IMR-90 (cell line): ENCODE results near the gene ADD1. TPM values are rescaled to one million over a fixed set of nuclear protein-coding genes. Genes with fewer than 3 reads are reported as not detected.

Experiments
- ATAC-seq: fragments of 200-7000 bp; cut with Tn5 transposase; 2 replicates; pipeline ENCODE4 v1.9.1; 2020; ENCODE audit warnings: low read depth, mild to moderate bottlenecking, moderate library complexity
- BruUV-seq: library from RNA; stranded (reverse); fragments of 400-500 nt; replicated peaks from 2 replicates; lab custom pipeline; 2021; lab: Mats Ljungman, UMichigan
- CTCF ChIA-PET: fragments of 300-600 bp; formaldehyde crosslinking; extraction: SDS; loops from one replicate; lab custom pipeline; 2021; ENCODE audit warnings: antibody characterized with exemption; lab: Yijun Ruan, JAX
- POLR2A ChIA-PET: fragments of 300-600 bp; sonication (Branson Sonifier 250); formaldehyde crosslinking; loops from one replicate; lab custom pipeline; 2022; ENCODE audit warnings: antibody characterized with exemption; ENCODE audit not compliant: unreplicated experiment; lab: Charles Lee
- DNase-seq: peaks from one replicate; pipeline ENCODE4 v3.0.0; 2013
- H2AFZ ChIP-seq: replicated peaks from 2 replicates; pipeline ENCODE3; 2013; ENCODE audit warnings: low read length, mild to moderate bottlenecking; ENCODE audit not compliant: poor library complexity
- H2AK5ac ChIP-seq: 2 replicates; pipeline ENCODE4 v1.6.1; 2013; ENCODE audit warnings: low read depth, low read length, inconsistent platforms
- H2AK9ac ChIP-seq: replicated peaks from 2 replicates; pipeline ENCODE3; 2013; ENCODE audit warnings: mild to moderate bottlenecking, low read depth, low read length, moderate library complexity; ENCODE audit not compliant: poor library complexity
- H2BK120ac ChIP-seq: 2 replicates; pipeline ENCODE4 v1.6.1; 2013; ENCODE audit warnings: low read depth, low read length, inconsistent platforms
- H2BK15ac ChIP-seq: 3 replicates; pipeline ENCODE4 v1.6.1; 2013; ENCODE audit warnings: low read depth, low read length, inconsistent platforms
- H2BK20ac ChIP-seq: 2 replicates; pipeline ENCODE4 v1.6.1; 2013; ENCODE audit warnings: low read depth, mild to moderate bottlenecking, inconsistent platforms, low read length, moderate library complexity
- H2BK5ac ChIP-seq: 2 replicates; pipeline ENCODE4 v1.6.1; 2013; ENCODE audit warnings: mild to moderate bottlenecking, low read depth, low read length, inconsistent platforms; ENCODE audit not compliant: poor library complexity, severe bottlenecking
- H3K14ac ChIP-seq: replicated peaks from 2 replicates; pipeline ENCODE4 v1.6.1; 2013; ENCODE audit warnings: low read depth, low read length, inconsistent platforms
- H3K18ac ChIP-seq: 2 replicates; pipeline ENCODE4 v1.6.1; 2013; ENCODE audit warnings: low read depth, low read length, control low read depth
- H3K23ac ChIP-seq: 2 replicates; pipeline ENCODE4 v1.6.1; 2013; ENCODE audit warnings: low read depth, low read length, inconsistent platforms
- H3K27ac ChIP-seq: 2 replicates; pipeline ENCODE4 v1.5.1; 2013; ENCODE audit warnings: mild to moderate bottlenecking, control low read depth, low read length; ENCODE audit not compliant: insufficient read depth
- H3K27me3 ChIP-seq: 2 replicates; pipeline ENCODE4 v1.6.1; 2013; ENCODE audit warnings: low read length; ENCODE audit not compliant: control insufficient read depth, insufficient read depth
- H3K36me3 ChIP-seq: 2 replicates; pipeline ENCODE4 v1.6.1; 2013; ENCODE audit warnings: low read length, mixed read lengths; ENCODE audit not compliant: control insufficient read depth, insufficient read depth
- H3K4ac ChIP-seq: 2 replicates; pipeline ENCODE4 v1.6.1; 2013; ENCODE audit warnings: low read depth, low read length, inconsistent platforms
- H3K4me1 ChIP-seq: 2 replicates; pipeline ENCODE4 v1.6.1; 2013; ENCODE audit warnings: low read length, mixed read lengths; ENCODE audit not compliant: control insufficient read depth, insufficient read depth
- H3K4me2 ChIP-seq: 2 replicates; pipeline ENCODE4 v1.6.1; 2013; ENCODE audit warnings: low read depth, mild to moderate bottlenecking, control low read depth, low read length, moderate library complexity
- H3K4me3 ChIP-seq: 2 replicates; pipeline ENCODE4 v1.5.1; 2013; ENCODE audit warnings: low read depth, mild to moderate bottlenecking, control low read depth, low read length, moderate library complexity; ENCODE audit not compliant: insufficient read depth
- H3K56ac ChIP-seq: 2 replicates; pipeline ENCODE4 v1.6.1; 2013; ENCODE audit warnings: low read length, inconsistent platforms; ENCODE audit not compliant: insufficient read depth; ENCODE audit errors: extremely low read depth
- H3K79me1 ChIP-seq, 2 experiments: 2 replicates each; pipeline ENCODE4 v1.6.1; 2013; ENCODE audit warnings: low read length in 2 of 2, inconsistent platforms in 1 of 2, low read depth in 1 of 2
- H3K9ac ChIP-seq: 2 replicates; pipeline ENCODE4 v1.6.1; 2013; ENCODE audit warnings: low read depth, low read length, control low read depth
- H3K9me1 ChIP-seq: 2 replicates; pipeline ENCODE4 v1.6.1; 2013; ENCODE audit warnings: low read length, inconsistent platforms; ENCODE audit not compliant: insufficient read depth
- H3K9me3 ChIP-seq: 2 replicates; pipeline ENCODE4 v1.6.1; 2013; ENCODE audit warnings: low read length; ENCODE audit not compliant: control insufficient read depth, insufficient read depth
- H4K20me1 ChIP-seq: 2 replicates; pipeline ENCODE4 v1.6.1; 2013; ENCODE audit warnings: low read length, inconsistent platforms; ENCODE audit not compliant: insufficient read depth
- H4K5ac ChIP-seq: 2 replicates; pipeline ENCODE4 v1.6.1; 2013; ENCODE audit warnings: mild to moderate bottlenecking, low read depth, low read length, control low read depth
- H4K8ac ChIP-seq, 2 experiments: 2 replicates each; pipeline ENCODE4 v1.6.1; 2013; ENCODE audit warnings: low read depth in 2 of 2, low read length in 2 of 2, control low read depth in 1 of 2, inconsistent platforms in 1 of 2
- H4K91ac ChIP-seq: 2 replicates; pipeline ENCODE4 v1.6.1; 2013; ENCODE audit warnings: low read depth, low read length, inconsistent platforms; ENCODE audit not compliant: insufficient read depth
- BHLHE40 ChIP-seq: fragments of 150-350 bp; IDR thresholded peaks from 2 replicates; pipeline ENCODE4 v1.6.1; 2016; ENCODE audit warnings: mild to moderate bottlenecking, low read depth, low read length
- CEBPB ChIP-seq: IDR thresholded peaks from 2 replicates; pipeline ENCODE4 v1.6.1; 2012; ENCODE audit warnings: low read depth, low read length, improper control_type of control experiment
- ELK1 ChIP-seq: fragments of 150-350 bp; IDR thresholded peaks from 2 replicates; pipeline ENCODE4 v1.6.1; 2016; ENCODE audit warnings: low read depth, mild to moderate bottlenecking, low read length, moderate library complexity, borderline replicate concordance
- FOS ChIP-seq: fragments of 150-350 bp; IDR thresholded peaks from 2 replicates; pipeline ENCODE4 v1.6.1; 2016; ENCODE audit warnings: low read depth, low read length
- MAFK ChIP-seq: IDR thresholded peaks from 2 replicates; pipeline ENCODE4 v1.6.1; 2012; ENCODE audit warnings: low read depth, low read length, improper control_type of control experiment
- MAZ ChIP-seq: IDR thresholded peaks from 2 replicates; pipeline ENCODE4 v1.6.1; 2012; ENCODE audit warnings: low read depth, mild to moderate bottlenecking, low read length, improper control_type of control experiment, moderate library complexity, borderline replicate concordance
- MXI1 ChIP-seq: IDR thresholded peaks from 2 replicates; pipeline ENCODE4 v1.6.1; 2012; ENCODE audit warnings: low read depth, mild to moderate bottlenecking, low read length, moderate library complexity, borderline replicate concordance
- NFE2L2 ChIP-seq: fragments of 150-350 bp; IDR thresholded peaks from 2 replicates; pipeline ENCODE4 v1.6.1; 2016; ENCODE audit warnings: low read depth, mild to moderate bottlenecking, low read length
- POLR2A ChIP-seq: IDR thresholded peaks from 2 replicates; pipeline ENCODE4 v1.6.1; 2012; ENCODE audit warnings: mild to moderate bottlenecking, low read depth, low read length
- RAD21 ChIP-seq: IDR thresholded peaks from 2 replicates; pipeline ENCODE4 v1.6.1; 2012; ENCODE audit warnings: low read length, improper control_type of control experiment
- RCOR1 ChIP-seq: IDR thresholded peaks from 2 replicates; pipeline ENCODE4 v1.6.1; 2012; ENCODE audit warnings: mild to moderate bottlenecking, low read length, improper control_type of control experiment; ENCODE audit not compliant: insufficient replicate concordance
- RFX5 ChIP-seq: IDR thresholded peaks from 2 replicates; pipeline ENCODE4 v1.8.0; 2012; ENCODE audit warnings: low read depth, mild to moderate bottlenecking, low read length, moderate library complexity
- WGBS, 2 experiments: methylation state at CpG; one replicate each; pipeline versions ENCODE4 v1.1.5 to v1.1.7; 2013; ENCODE audit warnings: missing lambda C conversion rate in 2 of 2; ENCODE audit not compliant: insufficient read length in 1 of 2; ENCODE audit errors: extremely low coverage in 2 of 2; 5-methylcytosine and 5-hydroxymethylcytosine counted together
- dilution Hi-C: fragments of 300-500 bp; cut with HindIII; formaldehyde crosslinking; loops from one replicate; pipeline ENCODE4 v1.14.3; 2018; ENCODE audit warnings: low sequenced_read_pairs; ENCODE audit not compliant: unreplicated experiment
- in situ Hi-C: fragments of 300-500 bp; cut with MboI; formaldehyde crosslinking; loops from 3 replicates; pipeline ENCODE4 v1.14.3; 2019; ENCODE audit warnings: low sequenced_read_pairs, inconsistent platforms, mixed read lengths
- intact Hi-C: fragments of 100-400 bp; cut with micrococcal nuclease; formaldehyde crosslinking; loops from 2 replicates; pipeline ENCODE4 v1.10.0; 2022
- polyA plus RNA-seq, 3 experiments: library from polyadenylated mRNA; depleted of rRNA; stranded (reverse); fragments of >200 nt; gene quantifications; 2 replicates each; pipeline ENCODE4 v1.2.3, GENCODE V29; 2012; ENCODE audit warnings: low replicate concordance in 1 of 3
- total RNA-seq: library from RNA; depleted of rRNA; stranded (reverse); fragments of >200 nt; gene quantifications from 2 replicates; pipeline ENCODE4 v1.2.3, GENCODE V29; 2012
- TF ChIP-seq, protein P1 (sequence below): conservative IDR thresholded peaks from 2 replicates; pipeline ENCODE4 v1.5.1; 2012; ENCODE audit warnings: mild to moderate bottlenecking, low read depth, low read length, improper control_type of control experiment
- TF ChIP-seq, protein P2 (sequence below): fragments of 150-350 bp; IDR thresholded peaks from 2 replicates; pipeline ENCODE4 v1.6.1; 2017; ENCODE audit warnings: mild to moderate bottlenecking, antibody characterized with exemption, low read length, low read depth

Gene ADD1
- total and polyA plus RNA-seq, 2 of the 4 experiments (the other 2 are of a cell fraction) = 122 to 215 TPM

- ATAC-seq = peak; percentile 83
- Histone ChIP-seq H2BK5ac (peak overlapping the region; percentile 57), H2BK15ac (no peak overlapping the region), H4K8ac (peak overlapping the region; percentile 3 to 94), H3K4me2 (peak overlapping the region; percentile 50; the same call in 1 of the 2 replicates), H2AK9ac (peak overlapping the region; percentile 68), H3K14ac (peak overlapping the region; percentile 88), H3K4me1 (peaks cover 9% of the 10 kb centered on the region), H4K20me1 (no peaks in the 10 kb centered on the region; the same call in 1 of the 2 replicates), H3K9me1 (peaks cover 23% of the 10 kb centered on the region; the same call in 1 of the 2 replicates), H3K79me1 (peaks cover 14 to 28% of the 10 kb centered on the region in 2 experiments), H2AFZ (peak overlapping the region; percentile 73), H3K18ac (no peak overlapping the region), H2BK120ac (peak overlapping the region; percentile 29; the same call in 1 of the 2 replicates), H3K27me3 (no peaks in the 10 kb centered on the region), H3K36me3 (peaks cover 27% of the 10 kb centered on the region), H3K4me3 (no peak overlapping the region), H2BK20ac (peak overlapping the region; percentile 20; the same call in 1 of the 2 replicates), H2AK5ac (peak overlapping the region; percentile 69), H4K5ac (peak overlapping the region; percentile 23), H3K23ac (peak overlapping the region; percentile 71), H3K27ac (peak overlapping the region; percentile 18; the same call in 1 of the 2 replicates), H3K56ac (no peak overlapping the region), H3K9me3 (no peaks in the 10 kb centered on the region), H3K9ac (no peak overlapping the region), H3K4ac (peak overlapping the region; percentile 38), H4K91ac (peak overlapping the region; percentile 52)
- POLR2A ChIA-PET = no interaction called here
- dilution Hi-C loops (no loop called here), in situ Hi-C loops (no loop called here), intact Hi-C loops (no loop called here)
- CTCF ChIA-PET = no interaction called here
- no CpG with 5 or more reads among the region's 8 CpGs for WGBS, 2 experiments
- BruUV-seq = no TSS peak
- TF ChIP-seq, protein P1, sequence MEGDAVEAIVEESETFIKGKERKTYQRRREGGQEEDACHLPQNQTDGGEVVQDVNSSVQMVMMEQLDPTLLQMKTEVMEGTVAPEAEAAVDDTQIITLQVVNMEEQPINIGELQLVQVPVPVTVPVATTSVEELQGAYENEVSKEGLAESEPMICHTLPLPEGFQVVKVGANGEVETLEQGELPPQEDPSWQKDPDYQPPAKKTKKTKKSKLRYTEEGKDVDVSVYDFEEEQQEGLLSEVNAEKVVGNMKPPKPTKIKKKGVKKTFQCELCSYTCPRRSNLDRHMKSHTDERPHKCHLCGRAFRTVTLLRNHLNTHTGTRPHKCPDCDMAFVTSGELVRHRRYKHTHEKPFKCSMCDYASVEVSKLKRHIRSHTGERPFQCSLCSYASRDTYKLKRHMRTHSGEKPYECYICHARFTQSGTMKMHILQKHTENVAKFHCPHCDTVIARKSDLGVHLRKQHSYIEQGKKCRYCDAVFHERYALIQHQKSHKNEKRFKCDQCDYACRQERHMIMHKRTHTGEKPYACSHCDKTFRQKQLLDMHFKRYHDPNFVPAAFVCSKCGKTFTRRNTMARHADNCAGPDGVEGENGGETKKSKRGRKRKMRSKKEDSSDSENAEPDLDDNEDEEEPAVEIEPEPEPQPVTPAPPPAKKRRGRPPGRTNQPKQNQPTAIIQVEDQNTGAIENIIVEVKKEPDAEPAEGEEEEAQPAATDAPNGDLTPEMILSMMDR = no peak
- TF ChIP-seq CEBPB = no peak
- TF ChIP-seq BHLHE40 = no peak
- TF ChIP-seq RCOR1 = no peak
- TF ChIP-seq NFE2L2 = no peak
- TF ChIP-seq, protein P2, sequence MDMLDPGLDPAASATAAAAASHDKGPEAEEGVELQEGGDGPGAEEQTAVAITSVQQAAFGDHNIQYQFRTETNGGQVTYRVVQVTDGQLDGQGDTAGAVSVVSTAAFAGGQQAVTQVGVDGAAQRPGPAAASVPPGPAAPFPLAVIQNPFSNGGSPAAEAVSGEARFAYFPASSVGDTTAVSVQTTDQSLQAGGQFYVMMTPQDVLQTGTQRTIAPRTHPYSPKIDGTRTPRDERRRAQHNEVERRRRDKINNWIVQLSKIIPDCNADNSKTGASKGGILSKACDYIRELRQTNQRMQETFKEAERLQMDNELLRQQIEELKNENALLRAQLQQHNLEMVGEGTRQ = no peak
- TF ChIP-seq RAD21 = no peak
- no peak for TF ChIP-seq POLR2A
- no peak for TF ChIP-seq MXI1
- TF ChIP-seq MAFK = no peak
- no peak for TF ChIP-seq FOS
- no peak for TF ChIP-seq RFX5
- no peak for TF ChIP-seq ELK1
- TF ChIP-seq MAZ = no peak
- peak; percentile 39 for DNase-seq
Measured at GRCh38 chr4:2837904-2838496, 5.6 kb upstream of the ADD1 start.
